A673 (cell line): ENCODE data around the gene ZHX3. TPM values are rescaled to one million over a fixed set of nuclear protein-coding genes. Genes with fewer than 3 reads are reported as not detected.

Experiments used
- BruUV-seq: library from RNA; stranded (reverse); fragments of 400-500 nt; replicated peaks from 2 replicates; lab custom pipeline; 2021; lab: Mats Ljungman, UMichigan
- CTCF ChIA-PET: fragments of 300-600 bp; sonication (Branson Sonifier 250); formaldehyde crosslinking; loops from one replicate; lab custom pipeline; 2022; ENCODE audit warnings: antibody characterized with exemption; lab: Charles Lee
- POLR2A ChIA-PET: fragments of 300-600 bp; sonication (Branson Sonifier 250); formaldehyde crosslinking; loops from one replicate; lab custom pipeline; 2022; ENCODE audit warnings: antibody characterized with exemption; ENCODE audit not compliant: low non-redundant PET; lab: Charles Lee
- DNase-seq: peaks from one replicate; pipeline ENCODE4 v3.0.0-alpha.2; 2015; ENCODE audit warnings: low spot score
- H3K27ac ChIP-seq: fragments of 200-600 bp; sonication (generic); 2 replicates; pipeline ENCODE4 v1.5.1; 2016; ENCODE audit warnings: mixed run types, low read depth, mild to moderate bottlenecking, mixed read lengths, antibody characterized with exemption, low read length; ENCODE audit not compliant: poor library complexity, severe bottlenecking
- H3K27me3 ChIP-seq: fragments of 200-600 bp; sonication (generic); replicated peaks from 2 replicates; pipeline ENCODE4 v1.6.1; 2017; ENCODE audit warnings: mixed run types, low read depth, mild to moderate bottlenecking, mixed read lengths, antibody characterized with exemption, low read length; ENCODE audit not compliant: insufficient read depth, poor library complexity
- H3K36me3 ChIP-seq: fragments of 200-600 bp; sonication (generic); 2 replicates; pipeline ENCODE4 v1.6.1; 2016; ENCODE audit warnings: mixed run types, mild to moderate bottlenecking, mixed read lengths, antibody characterized with exemption, low read length; ENCODE audit not compliant: insufficient read depth, poor library complexity, severe bottlenecking
- H3K4me1 ChIP-seq: fragments of 200-600 bp; sonication (generic); 2 replicates; pipeline ENCODE4 v1.6.1; 2017; ENCODE audit warnings: mixed run types, mild to moderate bottlenecking, mixed read lengths, antibody characterized with exemption, low read length; ENCODE audit not compliant: insufficient read depth, poor library complexity, severe bottlenecking
- H3K4me3 ChIP-seq: fragments of 200-600 bp; sonication (generic); 2 replicates; pipeline ENCODE4 v1.5.1; 2016; ENCODE audit warnings: low read depth, mixed run types, mild to moderate bottlenecking, mixed read lengths, low read length; ENCODE audit not compliant: poor library complexity, severe bottlenecking
- H3K9me3 ChIP-seq: fragments of 200-600 bp; sonication (generic); 2 replicates; pipeline ENCODE4 v1.6.1; 2016; ENCODE audit warnings: mixed run types, low read depth, mild to moderate bottlenecking, mixed read lengths, antibody characterized with exemption, low read length; ENCODE audit not compliant: poor library complexity, severe bottlenecking
- EZH2 ChIP-seq: fragments of 200-600 bp; sonication (generic); IDR thresholded peaks from 2 replicates; pipeline ENCODE4 v1.6.1; 2017; ENCODE audit warnings: borderline replicate concordance, low read depth, mild to moderate bottlenecking, mixed read lengths, antibody characterized with exemption, low read length; ENCODE audit not compliant: poor library complexity, severe bottlenecking
- intact Hi-C: fragments of 100-400 bp; cut with micrococcal nuclease; formaldehyde crosslinking; loops from one replicate; pipeline ENCODE4 v1.10.0; 2022; ENCODE audit not compliant: unreplicated experiment
- total RNA-seq: library from RNA; stranded (reverse); gene quantifications from 2 replicates; pipeline ENCODE4 v1.2.3, GENCODE V29; 2021
- TF ChIP-seq, protein P1 (sequence below): fragments of 300-800, 200-600 bp; sonication (generic); conservative IDR thresholded peaks from 2 replicates; pipeline ENCODE4 v1.5.1; 2017; ENCODE audit warnings: low read depth, mild to moderate bottlenecking, antibody characterized with exemption, low read length, moderate library complexity, mixed read lengths

Gene ZHX3
- total RNA-seq, 1 experiment from 2014 or later: 14.0 TPM

DNA sequence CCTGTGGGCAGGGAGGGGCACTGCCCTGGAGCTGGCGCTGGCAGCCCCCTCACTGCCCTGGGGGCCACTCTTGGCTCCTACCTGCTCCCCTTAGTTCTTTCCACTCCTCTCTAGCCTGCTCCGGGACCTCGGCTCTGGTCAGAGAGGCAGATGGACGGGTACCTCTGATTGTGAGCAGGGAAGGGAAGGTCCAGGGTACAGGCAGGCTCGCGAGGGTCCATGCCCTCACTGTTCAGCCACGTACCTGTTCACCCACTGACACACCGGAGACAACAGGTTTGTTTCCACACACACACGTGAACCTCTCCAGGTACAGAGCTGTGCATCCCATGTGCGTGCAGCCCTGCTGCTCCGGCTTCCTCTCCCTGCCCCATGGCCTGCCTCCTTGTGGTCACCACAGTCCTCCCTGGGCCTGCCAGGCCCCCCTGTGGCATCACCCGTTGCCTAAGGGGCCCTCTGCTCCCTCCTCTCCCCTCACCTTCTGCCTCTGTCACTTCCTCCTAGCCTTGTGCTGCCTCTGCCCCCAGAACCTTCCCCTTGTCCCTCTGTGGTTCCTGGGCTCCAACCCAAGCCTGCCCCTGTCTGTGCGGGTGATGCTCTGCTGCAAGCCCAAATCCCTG, 46.8 kb upstream of the ZHX3 start:
- BruUV-seq: no TSS peak
- Histone ChIP-seq H3K36me3 (no peaks in the 10 kb centered on the region), H3K4me1 (no peaks in the 10 kb centered on the region), H3K27me3 (peaks cover 23% of the 10 kb centered on the region), H3K27ac (no peak overlapping the region), H3K4me3 (no peak overlapping the region), H3K9me3 (no peaks in the 10 kb centered on the region)
- ChIA-PET CTCF (no interaction called here), POLR2A (no interaction called here)
- no peak for TF ChIP-seq EZH2
- TF ChIP-seq, protein P1, sequence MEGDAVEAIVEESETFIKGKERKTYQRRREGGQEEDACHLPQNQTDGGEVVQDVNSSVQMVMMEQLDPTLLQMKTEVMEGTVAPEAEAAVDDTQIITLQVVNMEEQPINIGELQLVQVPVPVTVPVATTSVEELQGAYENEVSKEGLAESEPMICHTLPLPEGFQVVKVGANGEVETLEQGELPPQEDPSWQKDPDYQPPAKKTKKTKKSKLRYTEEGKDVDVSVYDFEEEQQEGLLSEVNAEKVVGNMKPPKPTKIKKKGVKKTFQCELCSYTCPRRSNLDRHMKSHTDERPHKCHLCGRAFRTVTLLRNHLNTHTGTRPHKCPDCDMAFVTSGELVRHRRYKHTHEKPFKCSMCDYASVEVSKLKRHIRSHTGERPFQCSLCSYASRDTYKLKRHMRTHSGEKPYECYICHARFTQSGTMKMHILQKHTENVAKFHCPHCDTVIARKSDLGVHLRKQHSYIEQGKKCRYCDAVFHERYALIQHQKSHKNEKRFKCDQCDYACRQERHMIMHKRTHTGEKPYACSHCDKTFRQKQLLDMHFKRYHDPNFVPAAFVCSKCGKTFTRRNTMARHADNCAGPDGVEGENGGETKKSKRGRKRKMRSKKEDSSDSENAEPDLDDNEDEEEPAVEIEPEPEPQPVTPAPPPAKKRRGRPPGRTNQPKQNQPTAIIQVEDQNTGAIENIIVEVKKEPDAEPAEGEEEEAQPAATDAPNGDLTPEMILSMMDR: no peak
- DNase-seq: no peak
- intact Hi-C loops: no loop called here

DNA sequence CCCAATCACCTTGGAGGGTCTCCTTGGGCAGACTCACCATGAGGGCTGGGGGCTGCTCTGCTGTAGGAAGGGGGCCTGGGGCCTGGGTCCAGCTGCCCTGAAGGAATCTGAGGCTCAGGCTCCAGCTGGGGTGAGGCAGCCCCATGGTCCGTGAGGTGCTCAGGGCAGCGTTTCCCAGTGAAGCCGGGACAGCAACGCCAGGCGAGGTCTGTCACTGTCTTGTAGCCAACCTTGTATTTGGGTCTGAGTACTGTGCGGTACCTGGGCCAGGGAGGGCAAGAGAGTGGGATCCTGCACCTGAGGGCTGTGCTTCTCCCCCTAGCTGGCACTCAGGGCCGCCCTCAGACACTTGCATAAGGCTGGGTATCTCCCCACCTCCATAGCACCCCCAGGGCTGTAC, 46.1 kb upstream of the ZHX3 start:
- H3K27ac ChIP-seq: no peak overlapping the region
- H3K4me1 ChIP-seq: no peaks in the 10 kb centered on the region
- peaks cover 23% of the 10 kb centered on the region for H3K27me3 ChIP-seq
- no TSS peak for BruUV-seq
- H3K9me3 ChIP-seq: no peaks in the 10 kb centered on the region
- TF ChIP-seq, protein P1: no peak
- no peak for TF ChIP-seq EZH2
- DNase-seq: no peak
- H3K4me3 ChIP-seq: no peak overlapping the region
- POLR2A ChIA-PET: no interaction called here
- CTCF ChIA-PET: interaction anchor here (0.8 kb wide), 1 partner anchor 24 kb away, joined by 6 read pairs; no protein-coding TSS in a partner anchor
- intact Hi-C loops: no loop called here
- H3K36me3 ChIP-seq: no peaks in the 10 kb centered on the region

DNA sequence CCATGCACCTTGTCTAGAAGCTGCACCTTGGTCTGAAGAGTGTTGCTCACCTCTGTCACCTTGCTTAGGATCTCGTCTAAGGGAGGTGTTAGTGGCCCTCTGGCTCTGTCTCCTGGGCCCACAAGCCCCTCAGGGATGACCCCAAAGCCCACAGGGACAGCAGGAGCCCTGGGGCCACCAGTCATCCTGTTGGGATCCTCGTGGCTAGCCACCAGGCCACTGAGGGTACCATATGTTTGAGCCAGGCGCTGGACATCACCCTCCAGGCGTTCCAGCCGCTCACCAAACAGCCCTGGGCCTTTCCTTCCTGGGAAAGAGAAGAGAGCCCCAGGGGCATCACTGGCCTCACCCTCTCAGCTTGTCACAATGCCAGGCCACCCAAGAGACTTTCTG, 45.2 kb upstream of the ZHX3 start:
- TF ChIP-seq, protein P1: no peak
- no peak for TF ChIP-seq EZH2
- Histone ChIP-seq H3K27me3 (peaks cover 21% of the 10 kb centered on the region), H3K27ac (no peak overlapping the region), H3K9me3 (no peaks in the 10 kb centered on the region), H3K4me3 (no peak overlapping the region), H3K36me3 (no peaks in the 10 kb centered on the region), H3K4me1 (no peaks in the 10 kb centered on the region)
- DNase-seq: no peak
- ChIA-PET POLR2A (no interaction called here), CTCF (interaction anchor here (0.8 kb wide), 1 partner anchor 23 kb away, joined by 6 read pairs; no protein-coding TSS in a partner anchor)
- BruUV-seq: no TSS peak
- intact Hi-C loops: no loop called here
